Kidney (tissue), 14 donors: ENCODE measurements around the gene SETD4. TPM values are rescaled to one million over a fixed set of nuclear protein-coding genes. Genes with fewer than 3 reads are reported as not detected.

Experiments
- DNase-seq, 5 donors: peaks; one replicate each; pipeline ENCODE4 v3.0.0-alpha.2; 2013 to 2020
- FAIRE-seq: peaks from 2 replicates; lab custom pipeline; 2012; peaks lifted over from hg19 to GRCh38; lab: Jason Lieb, UNC
- H3K27ac ChIP-seq, 2 donors: one replicate each; pipeline ENCODE4 v1.7.0; 2013; ENCODE audit warnings: low read depth in 2 of 2, low read length in 2 of 2, inconsistent platforms in 1 of 2
- H3K27me3 ChIP-seq: one replicate; pipeline ENCODE4 v1.7.1; 2013; ENCODE audit warnings: low read length, inconsistent platforms; ENCODE audit not compliant: control insufficient read depth, insufficient read depth
- H3K36me3 ChIP-seq, 3 donors: one replicate each; pipeline versions ENCODE4 v1.7.0 to v1.7.1; 2013; ENCODE audit warnings: low read length in 3 of 3, control low read depth in 1 of 3, inconsistent platforms in 1 of 3; ENCODE audit not compliant: insufficient read depth in 3 of 3, control insufficient read depth in 2 of 3
- H3K4me1 ChIP-seq, 3 donors: one replicate each; pipeline versions ENCODE4 v1.7.0 to v1.7.1; 2013; ENCODE audit warnings: low read length in 3 of 3, inconsistent platforms in 1 of 3, low read depth in 1 of 3; ENCODE audit not compliant: control insufficient read depth in 2 of 3, insufficient read depth in 2 of 3
- H3K4me3 ChIP-seq, 3 donors: one replicate each; pipeline versions ENCODE4 v1.7.0 to v1.8.1; 2013; ENCODE audit warnings: low read length in 3 of 3, control low read depth in 1 of 3, inconsistent platforms in 1 of 3
- H3K9ac ChIP-seq, 3 donors: one replicate each; pipeline versions ENCODE4 v1.7.0 to v1.7.1; 2013; ENCODE audit warnings: low read length in 3 of 3, control low read depth in 1 of 3, inconsistent platforms in 1 of 3
- H3K9me3 ChIP-seq, 3 donors: one replicate each; pipeline versions ENCODE4 v1.7.0 to v1.7.1; 2013; ENCODE audit warnings: low read length in 3 of 3, control low read depth in 1 of 3, inconsistent platforms in 1 of 3; ENCODE audit not compliant: control insufficient read depth in 2 of 3, insufficient read depth in 1 of 3
- intact Hi-C: fragments of 100-400 bp; cut with DNase I; formaldehyde crosslinking; loops from one replicate; pipeline ENCODE4 v1.11.1; 2022
- polyA plus RNA-seq: library from polyadenylated mRNA; stranded (reverse); fragments of 350-450 nt; fragmentation: Illumina TruSeq; extraction: RNeasy Lipid Tissue Mini Kit (QIAGEN cat#74804); gene quantifications from one replicate; pipeline ENCODE4 v1.2.3, GENCODE V29; 2014; ENCODE audit warnings: low read depth, low replicate concordance; ENCODE audit not compliant: insufficient read depth
- total RNA-seq: library from RNA; stranded (reverse); fragmentation: NEBNext Ultra II Directional; extraction: Animal tissue kit (Norgen Biotek cat#: 25700); gene quantifications from one replicate; pipeline ENCODE4 v1.2.1, GENCODE V29; 2021
- TF ChIP-seq, protein P1 (sequence below): IDR thresholded peaks from 3 replicates; pipeline ENCODE4 v1.5.1; 2012; ENCODE audit warnings: mild to moderate bottlenecking, moderate library complexity, borderline replicate concordance; ENCODE audit not compliant: insufficient read depth; ENCODE audit errors: extremely low read depth
- donor health status: control.
- donor health status: control.
- donor health status: control.
- donor health status: control.
- donor health status: control.
- donor health status: DM: yes; HTN: yes; CAD: no.
- donor health status: Normal renal cell carcinoma (clear cell type).

SETD4 gene
- total and polyA plus RNA-seq, 2 donors from 2014 or later: 14.2 to 22.5 TPM

DNA sequence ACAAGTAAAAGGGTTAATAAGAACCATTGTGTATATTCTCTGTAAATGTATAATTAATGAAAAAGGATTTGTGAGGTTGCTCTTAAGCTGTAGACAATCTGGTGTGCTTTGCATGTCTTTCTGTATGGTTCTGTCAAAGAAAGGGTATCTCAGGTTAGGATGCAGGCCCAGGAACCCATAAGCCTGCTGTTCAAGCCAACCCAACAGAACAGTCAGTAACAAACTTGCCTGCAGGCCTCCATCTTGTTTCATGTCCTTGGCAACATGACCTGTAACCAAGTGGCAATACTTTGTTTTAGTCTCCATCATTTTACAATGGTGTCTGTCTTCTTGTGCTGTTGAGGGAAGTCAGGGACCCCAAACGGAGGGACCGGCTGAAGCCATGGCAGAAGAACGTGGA lies 38.7 kb upstream of the SETD4 start:
- FAIRE-seq (no peak), DNase-seq (no peak)
- Histone ChIP-seq H3K4me3 (no peak overlapping the region), H3K27me3 (no peaks in the 10 kb centered on the region), H3K4me1 (peaks cover 0 to 2% (median 0%) of the 10 kb centered on the region in 3 donors), H3K27ac (no peak overlapping the region), H3K36me3 (no peaks in the 10 kb centered on the region), H3K9me3 (peaks cover 0 to under 1% (median 0%) of the 10 kb centered on the region in 3 donors), H3K9ac (no peak overlapping the region)
- TF ChIP-seq, protein P1, sequence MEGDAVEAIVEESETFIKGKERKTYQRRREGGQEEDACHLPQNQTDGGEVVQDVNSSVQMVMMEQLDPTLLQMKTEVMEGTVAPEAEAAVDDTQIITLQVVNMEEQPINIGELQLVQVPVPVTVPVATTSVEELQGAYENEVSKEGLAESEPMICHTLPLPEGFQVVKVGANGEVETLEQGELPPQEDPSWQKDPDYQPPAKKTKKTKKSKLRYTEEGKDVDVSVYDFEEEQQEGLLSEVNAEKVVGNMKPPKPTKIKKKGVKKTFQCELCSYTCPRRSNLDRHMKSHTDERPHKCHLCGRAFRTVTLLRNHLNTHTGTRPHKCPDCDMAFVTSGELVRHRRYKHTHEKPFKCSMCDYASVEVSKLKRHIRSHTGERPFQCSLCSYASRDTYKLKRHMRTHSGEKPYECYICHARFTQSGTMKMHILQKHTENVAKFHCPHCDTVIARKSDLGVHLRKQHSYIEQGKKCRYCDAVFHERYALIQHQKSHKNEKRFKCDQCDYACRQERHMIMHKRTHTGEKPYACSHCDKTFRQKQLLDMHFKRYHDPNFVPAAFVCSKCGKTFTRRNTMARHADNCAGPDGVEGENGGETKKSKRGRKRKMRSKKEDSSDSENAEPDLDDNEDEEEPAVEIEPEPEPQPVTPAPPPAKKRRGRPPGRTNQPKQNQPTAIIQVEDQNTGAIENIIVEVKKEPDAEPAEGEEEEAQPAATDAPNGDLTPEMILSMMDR: no peak
- intact Hi-C loops: no loop called here

DNA sequence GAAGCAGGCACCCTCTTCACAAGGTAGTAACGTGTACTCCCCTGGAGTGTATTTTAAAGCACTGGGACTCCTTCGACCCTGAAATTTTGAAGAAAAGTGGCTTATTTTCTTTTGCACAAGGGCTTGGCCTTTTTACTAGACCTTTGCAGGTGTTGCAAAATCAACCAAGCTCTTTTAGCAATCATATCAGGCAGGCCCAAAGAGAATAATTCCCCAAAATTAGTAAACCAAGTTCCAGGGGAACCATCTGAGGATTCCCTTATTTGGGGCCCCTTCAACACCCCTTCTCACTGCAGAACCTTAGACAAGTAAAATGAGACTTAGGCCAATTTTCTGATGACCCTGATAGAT lies 37.8 kb upstream of the SETD4 start:
- H3K27me3 ChIP-seq: no peaks in the 10 kb centered on the region
- peak overlapping the region; percentile 16 to 24 for H3K27ac ChIP-seq
- no peak overlapping the region for H3K4me3 ChIP-seq
- H3K9me3 ChIP-seq: peaks cover 0 to 6% (median 0%) of the 10 kb centered on the region in 3 donors
- DNase-seq (no peak), FAIRE-seq (no peak)
- no peaks in the 10 kb centered on the region for H3K36me3 ChIP-seq
- intact Hi-C loops: no loop called here
- TF ChIP-seq, protein P1: no peak
- peak overlapping the region in 1 of 3 donors; percentile 14 for H3K9ac ChIP-seq
- peaks cover 0 to 2% (median 0%) of the 10 kb centered on the region in 3 donors for H3K4me1 ChIP-seq

DNA sequence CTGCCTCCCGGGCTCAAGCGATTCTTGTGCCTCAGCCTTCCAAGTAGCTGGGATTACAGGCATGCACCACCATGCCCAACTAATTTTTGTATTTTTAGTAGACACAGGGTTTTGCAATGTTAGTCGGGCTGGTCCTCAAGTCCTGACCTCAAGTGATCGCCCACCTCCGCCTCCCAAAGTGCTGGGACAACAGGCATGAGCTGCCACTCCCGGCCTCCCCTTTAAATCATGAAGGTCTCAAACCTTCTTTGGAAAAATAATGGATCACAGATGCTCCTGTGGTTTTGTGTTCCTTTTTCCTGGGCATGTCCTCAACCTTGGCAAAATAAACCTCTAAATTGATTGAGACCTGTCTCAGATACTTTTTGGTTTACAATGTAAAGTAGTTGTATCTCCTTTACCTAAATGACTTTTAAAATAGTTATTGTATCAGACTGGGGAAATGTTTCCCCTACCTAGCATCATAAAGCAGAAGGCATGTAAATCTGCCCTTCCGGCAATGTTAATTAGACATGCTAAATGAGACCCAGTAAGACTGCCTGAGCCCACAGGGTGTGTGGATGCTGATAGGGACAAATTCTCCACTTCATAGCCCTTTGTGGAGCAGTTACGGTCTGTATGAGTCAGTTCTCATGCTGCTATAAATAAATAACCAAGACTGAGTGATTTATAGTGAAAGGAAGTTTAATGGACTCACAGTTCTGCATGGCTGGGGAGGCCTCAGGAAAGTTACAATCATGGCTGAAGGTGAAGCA lies 37.3 kb upstream of the SETD4 start:
- peak; percentile 30 for FAIRE-seq
- Histone ChIP-seq H3K9me3 (peaks cover 0 to 6% (median 0%) of the 10 kb centered on the region in 3 donors), H3K36me3 (no peaks in the 10 kb centered on the region), H3K9ac (no peak overlapping the region), H3K27ac (peak overlapping the region; percentile 16 to 54), H3K4me3 (no peak overlapping the region), H3K27me3 (no peaks in the 10 kb centered on the region), H3K4me1 (peaks cover 0 to 2% (median 0%) of the 10 kb centered on the region in 3 donors)
- intact Hi-C loops: no loop called here
- TF ChIP-seq, protein P1: no peak
- DNase-seq: peak in 4 of 5 donors; percentile 62 to 92 (median 78)
